Upper lobe of left lung (tissue), 6 donors: Measurements from ENCODE around the gene IDH3A. TPM values are rescaled to one million over a fixed set of nuclear protein-coding genes. Genes with fewer than 3 reads are reported as not detected.

Source experiments
- ATAC-seq, 2 donors: fragments of 200-7000 bp; cut with Tn5 transposase; one replicate each; pipeline ENCODE4 v1.9.1; 2022; ENCODE audit warnings: mild to moderate bottlenecking in 2 of 2, moderate library complexity in 2 of 2; ENCODE audit not compliant: low FRiP score in 2 of 2
- DNase-seq, 2 donors: peaks; one replicate each; pipeline ENCODE4 v3.0.0-alpha.2; 2019 to 2020
- H3K27ac ChIP-seq, 4 donors: fragments of 200-600 bp; sonication (generic); one replicate each; pipeline ENCODE4 v1.5.1; 2016 to 2019
- H3K27me3 ChIP-seq, 4 donors: fragments of 200-600 bp; sonication (generic); one replicate each; pipeline ENCODE4 v1.5.1; 2017 to 2019
- H3K36me3 ChIP-seq, 4 donors: fragments of 200-600 bp; sonication (generic); one replicate each; pipeline ENCODE4 v1.5.1; 2016 to 2019
- H3K4me1 ChIP-seq, 4 donors: fragments of 200-600 bp; sonication (generic); one replicate each; pipeline ENCODE4 v1.5.1; 2018 to 2019
- H3K4me3 ChIP-seq, 4 donors: fragments of 200-600 bp; sonication (generic); one replicate each; pipeline ENCODE4 v1.5.1; 2017 to 2019; ENCODE audit warnings: mild to moderate bottlenecking in 2 of 4, moderate library complexity in 1 of 4
- H3K9me3 ChIP-seq, 4 donors: fragments of 200-600 bp; sonication (generic); one replicate each; pipeline ENCODE4 v1.5.1; 2018 to 2019
- CTCF ChIP-seq, 6 experiments: fragments of 450-650 bp in 4 of 6; fragments of 200-600 bp in 2 of 6; sonication (generic) in 2 of 6; IDR thresholded peaks; one replicate each; pipeline ENCODE4 v1.5.1; 2016 to 2019; ENCODE audit warnings: antibody characterized with exemption in 6 of 6
- EP300 ChIP-seq, 4 donors: sonication (generic); formaldehyde crosslinking; IDR thresholded peaks; one replicate each; pipeline ENCODE4 v1.5.1; 2017; ENCODE audit warnings: antibody characterized with exemption in 4 of 4, control low read depth in 2 of 4
- POLR2A ChIP-seq, 4 donors: fragments of 450-650 bp; IDR thresholded peaks; one replicate each; pipeline ENCODE4 v1.5.1; 2016 to 2017; ENCODE audit warnings: antibody characterized with exemption in 4 of 4, mild to moderate bottlenecking in 2 of 4
- POLR2AphosphoS5 ChIP-seq, 2 donors: sonication (generic); formaldehyde crosslinking; IDR thresholded peaks; one replicate each; pipeline ENCODE4 v1.5.1; 2017; ENCODE audit warnings: antibody characterized with exemption in 2 of 2
- WGBS, 2 donors: methylation state at CpG; one replicate each; pipeline ENCODE4 v1.1.5; 2017 to 2018; 5-methylcytosine and 5-hydroxymethylcytosine counted together
- total RNA-seq, 6 donors: library from RNA; depleted of rRNA in 4 of 6; stranded (reverse); fragments of >200 nt in 4 of 6; gene quantifications; one replicate each; pipeline versions ENCODE4 v1.1.0 to v1.2.1, GENCODE V29; 2016 to 2021
- donor health status: DM: no; HTN: no; CAD: no; lungs with moderate emphysema.
- donor health status: DM: no; HTN: yes; CAD: no; lungs with severe emphysema.

IDH3A gene
- total RNA-seq, 6 donors from 2014 or later, result 17.5 to 80.1 (median 48.2) TPM

GRCh38 chr15:78167227-78167888, 18.2 kb downstream of the IDH3A start:
- ATAC-seq (no peak), DNase-seq (no peak)
- H3K36me3 ChIP-seq, result peaks cover 17 to 96% (median 73%) of the 10 kb centered on the region in 4 donors
- H3K27ac ChIP-seq, result no peak overlapping the region
- no peaks in the 10 kb centered on the region for H3K4me1 ChIP-seq
- WGBS, 2 donors, result 89 to 90% methylated on average over 10 of the region's 10 CpGs
- H3K27me3 ChIP-seq, result no peaks in the 10 kb centered on the region
- TF ChIP-seq EP300 (IDR thresholded peaks at IDR 0.05), result no peak
- no peak for TF ChIP-seq CTCF (IDR thresholded peaks at IDR 0.05)
- H3K9me3 ChIP-seq, result no peaks in the 10 kb centered on the region
- no peak overlapping the region for H3K4me3 ChIP-seq

GRCh38 chr15:78168608-78169007, 19.4 kb downstream of the IDH3A start:
- H3K4me1 ChIP-seq, result no peaks in the 10 kb centered on the region
- DNase-seq (no peak), ATAC-seq (no peak)
- TF ChIP-seq CTCF (IDR thresholded peaks at IDR 0.05), result no peak
- no peak for TF ChIP-seq POLR2A (IDR thresholded peaks at IDR 0.05)
- TF ChIP-seq EP300 (IDR thresholded peaks at IDR 0.05), result no peak
- TF ChIP-seq POLR2AphosphoS5 (IDR thresholded peaks at IDR 0.05), result no peak
- H3K9me3 ChIP-seq, result no peaks in the 10 kb centered on the region
- 79 to 85% methylated on average over 5 of the region's 5 CpGs for WGBS, 2 donors
- peaks cover 17 to 89% (median 71%) of the 10 kb centered on the region in 4 donors for H3K36me3 ChIP-seq
- no peak overlapping the region for H3K4me3 ChIP-seq
- H3K27me3 ChIP-seq, result no peaks in the 10 kb centered on the region
- H3K27ac ChIP-seq, result no peak overlapping the region

- no peak overlapping the region for H3K27ac ChIP-seq
- WGBS, 2 donors, result 86 to 92% methylated on average over 17 of the region's 17 CpGs
- no peak for DNase-seq
- no peaks in the 10 kb centered on the region for H3K9me3 ChIP-seq
- peak; percentile 23 to 26 for ATAC-seq
- TF ChIP-seq POLR2AphosphoS5 (IDR thresholded peaks at IDR 0.05) (no peak), POLR2A (IDR thresholded peaks at IDR 0.05) (no peak), CTCF (IDR thresholded peaks at IDR 0.05) (no peak), EP300 (IDR thresholded peaks at IDR 0.05) (no peak)
- H3K4me1 ChIP-seq, result no peaks in the 10 kb centered on the region
- no peak overlapping the region for H3K4me3 ChIP-seq
- H3K36me3 ChIP-seq, result peaks cover 17 to 64% (median 50%) of the 10 kb centered on the region in 4 donors
- no peaks in the 10 kb centered on the region for H3K27me3 ChIP-seq
Observed at GRCh38 chr15:78170848-78171773, 21.9 kb downstream of the IDH3A start.

GRCh38 chr15:78171864-78172472, 22.8 kb downstream of the IDH3A start:
- DNase-seq, result peak in 1 of 2 donors; percentile 9
- peaks cover 13 to 56% (median 41%) of the 10 kb centered on the region in 4 donors for H3K36me3 ChIP-seq
- whole genome bisulfite sequencing, 2 donors, result 93 to 98% methylated on average over 9 of the region's 9 CpGs
- no peak for ATAC-seq
- no peaks in the 10 kb centered on the region for H3K27me3 ChIP-seq
- TF ChIP-seq POLR2A (IDR thresholded peaks at IDR 0.05) (no peak), EP300 (IDR thresholded peaks at IDR 0.05) (no peak), CTCF (IDR thresholded peaks at IDR 0.05) (no peak), POLR2AphosphoS5 (IDR thresholded peaks at IDR 0.05) (no peak)
- H3K4me3 ChIP-seq, result no peak overlapping the region
- H3K4me1 ChIP-seq, result no peaks in the 10 kb centered on the region
- H3K27ac ChIP-seq, result no peak overlapping the region
- no peaks in the 10 kb centered on the region for H3K9me3 ChIP-seq
